Adrenal gland (tissue), 12 donors: Measurements from ENCODE around the gene LAYN. TPM values are rescaled to one million over a fixed set of nuclear protein-coding genes. Genes with fewer than 3 reads are reported as not detected.

ENCODE experiments used
- DNase-seq, 7 donors: peaks; one replicate each; pipeline ENCODE4 v3.0.0-alpha.2; 2019 to 2020
- H3K27ac ChIP-seq, 5 donors: fragments of 200-600 bp; sonication (generic) in 4 of 5; 1 replicate in 3 of 5; 2 replicates in 2 of 5; pipeline versions ENCODE4 v1.5.1 to v1.8.0; 2016 to 2020; ENCODE audit warnings: mild to moderate bottlenecking in 1 of 5
- H3K27me3 ChIP-seq: fragments of 200-600 bp; 2 replicates; pipeline ENCODE4 v1.8.0; 2021
- H3K36me3 ChIP-seq, 2 donors: fragments of 200-600 bp; replicated peaks in 1 of 2; 1 replicate in 1 of 2; 2 replicates in 1 of 2; pipeline versions ENCODE4 v1.5.1 to v1.8.0; 2018 to 2022
- H3K4me1 ChIP-seq, 2 donors: fragments of 200-600 bp; replicated peaks in 1 of 2; 1 replicate in 1 of 2; 2 replicates in 1 of 2; pipeline versions ENCODE4 v1.5.1 to v1.8.0; 2018 to 2021
- H3K4me3 ChIP-seq, 4 donors: fragments of 200-600 bp; sonication (generic) in 3 of 4; one replicate each; pipeline ENCODE4 v1.5.1; 2016 to 2018
- H3K9me3 ChIP-seq, 3 donors: fragments of 200-600 bp; sonication (generic) in 1 of 3; replicated peaks in 1 of 3; 1 replicate in 2 of 3; 2 replicates in 1 of 3; pipeline versions ENCODE4 v1.5.1 to v1.8.0; 2016 to 2021
- POLR2A ChIP-seq, 2 donors: fragments of 450-650 bp; IDR thresholded peaks; one replicate each; pipeline ENCODE4 v1.6.1; 2017; ENCODE audit warnings: antibody characterized with exemption in 2 of 2, mild to moderate bottlenecking in 2 of 2, moderate library complexity in 1 of 2
- WGBS, 4 donors: extraction: QIAGEN DNeasy Blood & Tissue Kit in 2 of 4; methylation state at CpG; one replicate each; pipeline versions ENCODE4 v1.1.5 to v1.1.7; 2013 to 2017; 5-methylcytosine and 5-hydroxymethylcytosine counted together
- intact Hi-C, 2 donors: fragments of 100-400 bp; cut with DNase I; formaldehyde crosslinking; loops; one replicate each; pipeline versions ENCODE4 v1.14.1 to v1.15.0; 2022 to 2023
- polyA plus RNA-seq, 3 donors: library from polyadenylated mRNA; stranded (reverse); fragments of 200-250 nt in 2 of 3; fragments of 350-450 nt in 1 of 3; fragmentation: Illumina TruSeq in 1 of 3; extraction: RNeasy Lipid Tissue Mini Kit (QIAGEN cat#74804) in 1 of 3; gene quantifications; one replicate each; pipeline ENCODE4 v1.2.3, GENCODE V29; 2013 to 2014
- total RNA-seq, 9 donors: library from RNA; depleted of rRNA in 4 of 9; stranded (reverse); fragments of >200 nt in 4 of 9; fragments of 120-200 nt in 1 of 9; fragmentation: NEBNext Ultra II Directional in 1 of 9; extraction: Animal tissue kit (Norgen Biotek cat#: 25700) in 1 of 9; gene quantifications; one replicate each; pipeline versions ENCODE4 v1.1.0 to v1.2.4, GENCODE V29; 2013 to 2023
- TF ChIP-seq, protein P1 (sequence below), 6 experiments: fragments of 450-650 bp in 4 of 6; fragments of 200-600 bp in 2 of 6; sonication (generic) in 1 of 6; IDR thresholded peaks; 1 replicate in 5 of 6; 2 replicates in 1 of 6; pipeline versions ENCODE4 v1.5.1 to v1.8.0; 2016 to 2021; ENCODE audit warnings: antibody characterized with exemption in 6 of 6, mild to moderate bottlenecking in 2 of 6, moderate library complexity in 1 of 6
- donor health status: healthy with polysubstance abuse.
- donor health status: Bipolar disorder and iron deficiency.
- donor health status: DM: yes; HTN: yes; CAD: no.
- donor health status: DM: no; HTN: no; CAD: no.
- donor health status: DM: no; HTN: no; CAD: no.
- donor health status: DM: yes; HTN: yes; CAD: no.

Gene LAYN
- total and polyA plus RNA-seq, 12 donors = 1.5 to 5.4 (median 2.2) TPM

DNA sequence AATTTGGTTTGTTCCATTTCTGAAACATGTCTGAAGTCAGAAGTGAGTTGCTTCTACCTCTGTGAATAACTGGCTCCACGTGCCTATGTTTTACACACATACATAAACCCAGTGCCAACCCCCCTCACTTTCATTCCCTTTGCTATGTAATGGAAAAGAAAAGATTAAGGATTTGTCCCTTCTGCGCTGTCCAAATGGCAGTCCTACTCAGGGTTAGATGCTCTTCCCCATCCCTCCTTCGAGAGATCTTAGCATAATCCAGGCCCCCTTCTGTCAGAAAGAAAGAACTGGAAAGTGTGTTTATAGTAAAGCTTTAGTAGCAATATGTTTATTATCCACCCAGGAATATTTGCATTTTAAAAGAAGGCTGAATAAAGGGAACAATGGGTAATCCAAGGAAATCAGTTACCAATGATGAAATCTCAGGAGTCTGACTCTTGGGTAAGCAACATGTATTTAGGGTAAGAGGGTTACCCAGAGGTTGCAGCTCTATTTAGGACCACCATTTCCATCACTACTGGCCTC is 3.1 kb upstream of the LAYN start:
- H3K4me1 ChIP-seq = peaks cover 13 to 21% of the 10 kb centered on the region in 2 donors
- TF ChIP-seq POLR2A (IDR thresholded peaks at IDR 0.05) = no peak
- TF ChIP-seq, protein P1, sequence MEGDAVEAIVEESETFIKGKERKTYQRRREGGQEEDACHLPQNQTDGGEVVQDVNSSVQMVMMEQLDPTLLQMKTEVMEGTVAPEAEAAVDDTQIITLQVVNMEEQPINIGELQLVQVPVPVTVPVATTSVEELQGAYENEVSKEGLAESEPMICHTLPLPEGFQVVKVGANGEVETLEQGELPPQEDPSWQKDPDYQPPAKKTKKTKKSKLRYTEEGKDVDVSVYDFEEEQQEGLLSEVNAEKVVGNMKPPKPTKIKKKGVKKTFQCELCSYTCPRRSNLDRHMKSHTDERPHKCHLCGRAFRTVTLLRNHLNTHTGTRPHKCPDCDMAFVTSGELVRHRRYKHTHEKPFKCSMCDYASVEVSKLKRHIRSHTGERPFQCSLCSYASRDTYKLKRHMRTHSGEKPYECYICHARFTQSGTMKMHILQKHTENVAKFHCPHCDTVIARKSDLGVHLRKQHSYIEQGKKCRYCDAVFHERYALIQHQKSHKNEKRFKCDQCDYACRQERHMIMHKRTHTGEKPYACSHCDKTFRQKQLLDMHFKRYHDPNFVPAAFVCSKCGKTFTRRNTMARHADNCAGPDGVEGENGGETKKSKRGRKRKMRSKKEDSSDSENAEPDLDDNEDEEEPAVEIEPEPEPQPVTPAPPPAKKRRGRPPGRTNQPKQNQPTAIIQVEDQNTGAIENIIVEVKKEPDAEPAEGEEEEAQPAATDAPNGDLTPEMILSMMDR (IDR thresholded peaks at IDR 0.05) = no peak
- peaks cover 27% of the 10 kb centered on the region for H3K27me3 ChIP-seq
- DNase-seq = no peak
- H3K27ac ChIP-seq = no peak overlapping the region
- H3K9me3 ChIP-seq = no peaks in the 10 kb centered on the region
- intact Hi-C loops = no loop called here
- H3K4me3 ChIP-seq = no peak overlapping the region
- WGBS, 4 donors = 71 to 80% (median 77%) methylated on average over 3 of the region's 3 CpGs
- no peaks in the 10 kb centered on the region for H3K36me3 ChIP-seq

DNA sequence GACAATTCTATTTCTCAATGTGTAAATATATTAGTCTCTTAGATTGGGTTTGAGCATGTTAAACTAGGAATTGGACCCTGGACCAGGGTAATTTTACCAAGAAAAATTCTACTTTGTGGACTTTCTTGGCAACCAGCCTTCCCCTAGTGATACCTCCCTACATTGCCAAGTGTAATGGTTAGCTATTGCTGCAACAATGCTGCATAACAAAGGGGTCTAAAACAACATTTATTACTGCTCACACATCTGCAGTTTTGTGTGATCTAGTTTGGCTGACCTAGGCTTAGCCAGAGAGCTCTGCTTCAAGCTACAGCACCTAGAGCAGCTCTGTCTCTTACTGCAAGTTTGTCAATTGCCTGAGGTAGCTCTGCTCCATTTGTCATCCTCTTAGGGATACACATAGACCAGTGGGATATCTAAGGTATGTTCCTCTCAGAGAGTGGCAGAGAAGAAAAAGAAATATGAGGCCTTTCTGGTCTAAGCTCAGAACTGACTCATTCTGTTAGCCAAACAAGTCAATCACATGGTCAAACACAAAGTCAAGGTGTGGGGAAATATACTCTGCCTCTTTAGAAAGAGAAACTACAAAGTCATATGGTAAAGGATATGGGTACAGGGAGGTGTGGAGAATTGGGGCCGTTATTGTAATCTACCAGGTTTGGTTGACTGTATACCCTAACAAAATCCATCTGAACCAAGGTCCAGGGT is 2.0 kb upstream of the LAYN start:
- no peak overlapping the region for H3K27ac ChIP-seq
- TF ChIP-seq, protein P1 (IDR thresholded peaks at IDR 0.05) = no peak
- TF ChIP-seq POLR2A (IDR thresholded peaks at IDR 0.05) = no peak
- DNase-seq = no peak
- WGBS, 4 donors = 87 to 94% (median 91%) methylated on average over 1 of the region's 1 CpG
- H3K4me3 ChIP-seq = no peak overlapping the region
- H3K9me3 ChIP-seq = no peaks in the 10 kb centered on the region
- peaks cover 25% of the 10 kb centered on the region for H3K27me3 ChIP-seq
- peaks cover 13 to 21% of the 10 kb centered on the region in 2 donors for H3K4me1 ChIP-seq
- H3K36me3 ChIP-seq = no peaks in the 10 kb centered on the region
- intact Hi-C loops = no loop called here

DNA sequence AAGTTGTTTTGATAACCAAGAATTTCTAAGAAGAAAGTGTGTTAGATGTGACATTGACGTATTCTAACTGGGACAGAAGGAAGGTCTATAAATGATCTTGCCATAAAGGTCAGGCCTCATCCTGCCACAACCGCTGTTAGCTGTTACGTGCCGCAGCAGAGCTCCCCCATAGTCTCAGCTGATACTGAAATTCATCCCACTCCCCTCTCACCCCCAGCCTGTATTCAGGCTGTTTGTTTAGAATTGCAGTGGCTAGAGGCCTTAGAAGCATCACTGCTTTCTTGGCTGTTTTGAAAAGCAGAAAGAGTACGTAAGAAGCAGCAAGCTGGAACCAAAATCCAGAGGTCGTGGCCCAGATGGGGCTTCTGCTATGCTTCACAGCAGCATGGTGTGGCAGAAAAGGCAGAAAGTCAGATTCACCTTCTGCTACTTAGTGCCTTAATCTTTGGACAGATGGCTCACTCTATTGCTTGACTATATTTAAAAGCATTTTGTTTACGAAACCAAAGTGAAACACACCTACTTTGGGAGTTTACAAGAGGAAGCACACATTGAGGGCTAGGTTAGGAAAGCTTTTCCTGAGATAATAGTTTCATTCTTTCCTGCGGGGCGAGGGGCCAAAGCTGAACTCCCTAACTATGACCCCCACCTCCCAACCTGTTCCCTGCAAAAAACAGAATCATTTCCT is 950 bp upstream of the LAYN start:
- intact Hi-C loops = no loop called here
- TF ChIP-seq, protein P1 (IDR thresholded peaks at IDR 0.05) = no peak
- no peak for TF ChIP-seq POLR2A (IDR thresholded peaks at IDR 0.05)
- 86 to 90% (median 88%) methylated on average over 9 of the region's 9 CpGs for WGBS, 4 donors
- no peak overlapping the region for H3K4me3 ChIP-seq
- H3K36me3 ChIP-seq = no peaks in the 10 kb centered on the region
- peaks cover 20% of the 10 kb centered on the region for H3K27me3 ChIP-seq
- H3K27ac ChIP-seq = no peak overlapping the region
- H3K9me3 ChIP-seq = no peaks in the 10 kb centered on the region
- H3K4me1 ChIP-seq = peaks cover 13 to 21% of the 10 kb centered on the region in 2 donors
- DNase-seq = no peak

DNA sequence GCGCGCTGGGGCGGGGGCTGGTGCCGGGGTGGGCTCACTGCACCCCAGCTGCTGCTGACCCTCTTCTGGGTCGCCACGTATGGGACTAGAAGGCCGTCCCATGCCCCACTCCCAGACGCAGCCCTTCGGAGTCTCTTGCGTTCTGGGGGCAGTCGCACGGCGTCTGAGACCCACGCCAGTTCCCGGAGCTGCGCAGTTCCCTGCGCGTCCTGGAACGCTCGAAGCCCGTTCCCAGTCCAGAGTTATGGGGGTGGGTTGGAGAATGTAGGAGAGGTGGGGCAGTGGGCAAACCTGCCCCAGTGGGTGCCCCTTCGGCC is 375 bp downstream of the LAYN start:
- Histone ChIP-seq H3K27me3 (peaks cover 20% of the 10 kb centered on the region), H3K36me3 (no peaks in the 10 kb centered on the region), H3K9me3 (no peaks in the 10 kb centered on the region), H3K4me1 (peaks cover 13 to 21% of the 10 kb centered on the region in 2 donors), H3K4me3 (peak overlapping the region in 2 of 4 donors; percentile 18 to 63), H3K27ac (peak overlapping the region in 2 of 5 donors; percentile 50 to 76)
- DNase-seq = peak in 1 of 7 donors; percentile 9
- TF ChIP-seq POLR2A (IDR thresholded peaks at IDR 0.05) = no peak
- TF ChIP-seq, protein P1 (IDR thresholded peaks at IDR 0.05) = no peak
- WGBS, 4 donors = 0 to 2% (median 2%) methylated on average over 5 to 22 of the region's 22 CpGs
- intact Hi-C loops = no loop called here
